ENCODE data around the gene LEFTY1. TPM values are rescaled to one million over a fixed set of nuclear protein-coding genes. Genes with fewer than 3 reads are reported as not detected.
A peak's percentile ranks its signal among the peaks of the same experiment; 100 is the strongest.

LEFTY1 gene
- total RNA-seq, 2 experiments from 2014 or later = 0.19 TPM; not detected in 1

GRCh38 chr1:225908773-225909172 is 19.8 kb upstream of the LEFTY1 start:
- peaks cover 5% of the 10 kb centered on the region for H3K27me3 Mint-ChIP-seq
- no peak for DNase-seq
- POLR2A ChIA-PET = interaction anchor here (1.5 kb wide), 1 partner anchor 29 kb away, joined by 3 read pairs; no protein-coding TSS in a partner anchor
- ATAC-seq (ENCODE audit: low read depth) = no peak
- H3K4me1 Mint-ChIP-seq = peaks cover 9% of the 10 kb centered on the region
- H3K9me3 Mint-ChIP-seq = no peaks in the 10 kb centered on the region
- H3K27ac Mint-ChIP-seq = no peak overlapping the region
- no peaks in the 10 kb centered on the region for H3K36me3 Mint-ChIP-seq
- H3K4me3 Mint-ChIP-seq = no peak overlapping the region

GRCh38 chr1:225908013-225908640 is 19.2 kb upstream of the LEFTY1 start:
- Mint-ChIP-seq H3K4me1 (peaks cover 9% of the 10 kb centered on the region), H3K27me3 (peaks cover 5% of the 10 kb centered on the region), H3K36me3 (no peaks in the 10 kb centered on the region), H3K4me3 (no peak overlapping the region), H3K27ac (no peak overlapping the region), H3K9me3 (no peaks in the 10 kb centered on the region)
- ATAC-seq (ENCODE audit: low read depth) = no peak
- no peak for DNase-seq
- POLR2A ChIA-PET = interaction anchor here (1.5 kb wide), 1 partner anchor 29 kb away, joined by 3 read pairs; no protein-coding TSS in a partner anchor

- Mint-ChIP-seq H3K9me3 (no peaks in the 10 kb centered on the region), H3K4me1 (peaks cover 9% of the 10 kb centered on the region), H3K27ac (no peak overlapping the region), H3K4me3 (no peak overlapping the region), H3K36me3 (no peaks in the 10 kb centered on the region), H3K27me3 (peaks cover 5% of the 10 kb centered on the region)
- DNase-seq = no peak
- no peak for ATAC-seq (ENCODE audit: low read depth)
- POLR2A ChIA-PET = interaction anchor here (1.4 kb wide), 1 partner anchor 130 kb away, joined by 4 read pairs; the partner anchor contains the start of gene SRP9
Observed at GRCh38 chr1:225907341-225907740, 18.4 kb upstream of the LEFTY1 start.

- Mint-ChIP-seq H3K27ac (no peak overlapping the region), H3K36me3 (no peaks in the 10 kb centered on the region), H3K4me3 (no peak overlapping the region), H3K27me3 (peaks cover 5% of the 10 kb centered on the region), H3K9me3 (no peaks in the 10 kb centered on the region), H3K4me1 (peaks cover 9% of the 10 kb centered on the region)
- DNase-seq = no peak
- POLR2A ChIA-PET = interaction anchor here (1.2 to 1.5 kb wide), 3 partner anchors 9 to 129 kb away, joined by 3 to 4 read pairs (median 4); partner anchors contain the start of gene SRP9
- no peak for ATAC-seq (ENCODE audit: low read depth)
Observed at GRCh38 chr1:225906467-225906866, 17.5 kb upstream of the LEFTY1 start.

- Mint-ChIP-seq H3K36me3 (no peaks in the 10 kb centered on the region), H3K4me1 (no peaks in the 10 kb centered on the region), H3K4me3 (no peak overlapping the region), H3K27ac (no peak overlapping the region), H3K9me3 (no peaks in the 10 kb centered on the region), H3K27me3 (peaks cover 4% of the 10 kb centered on the region)
- POLR2A ChIA-PET = interaction anchor here (0.7 kb wide), 1 partner anchor 52 kb away, joined by 4 read pairs; no protein-coding TSS in a partner anchor
- DNase-seq (no peak), ATAC-seq (ENCODE audit: low read depth) (no peak)
Observed at GRCh38 chr1:225903623-225904022, 14.7 kb upstream of the LEFTY1 start.

GRCh38 chr1:225899044-225899925 is 10.3 kb upstream of the LEFTY1 start:
- H3K27me3 Mint-ChIP-seq = peaks cover 12% of the 10 kb centered on the region
- DNase-seq = no peak
- no peak for ATAC-seq (ENCODE audit: low read depth)
- H3K27ac Mint-ChIP-seq = no peak overlapping the region
- POLR2A ChIA-PET = interaction anchor here (0.6 to 6.0 kb wide), 3 partner anchors 17 to 120 kb away, joined by 4 to 61 read pairs (median 4); partner anchors contain the start of gene TMEM63A
- no peak overlapping the region for H3K4me3 Mint-ChIP-seq
- no peaks in the 10 kb centered on the region for H3K9me3 Mint-ChIP-seq
- no peaks in the 10 kb centered on the region for H3K36me3 Mint-ChIP-seq
- peaks cover 23% of the 10 kb centered on the region for H3K4me1 Mint-ChIP-seq

- peak overlapping the region; percentile 55 for H3K4me3 Mint-ChIP-seq
- ATAC-seq (ENCODE audit: low read depth) (peak; percentile 29), DNase-seq (no peak)
- peak overlapping the region; percentile 54 for H3K27ac Mint-ChIP-seq
- no peaks in the 10 kb centered on the region for H3K9me3 Mint-ChIP-seq
- POLR2A ChIA-PET = interaction anchor here (0.7 to 6.0 kb wide), 13 partner anchors 8 to 430 kb away, joined by 3 to 61 read pairs (median 5); partner anchors contain the start of genes LEFTY1, PYCR2, SDE2 and SRP9
- H3K36me3 Mint-ChIP-seq = no peaks in the 10 kb centered on the region
- H3K4me1 Mint-ChIP-seq = peaks cover 23% of the 10 kb centered on the region
- H3K27me3 Mint-ChIP-seq = peaks cover 20% of the 10 kb centered on the region
Observed at GRCh38 chr1:225897595-225898514, 8.9 kb upstream of the LEFTY1 start.

- POLR2A ChIA-PET = interaction anchor here (0.8 to 6.0 kb wide), 12 partner anchors 8 to 429 kb away, joined by 3 to 61 read pairs (median 6); partner anchors contain the start of genes LEFTY1, PYCR2, SDE2 and SRP9
- ATAC-seq (ENCODE audit: low read depth) (peak; percentile 94), DNase-seq (peak; percentile 62)
- Mint-ChIP-seq H3K27ac (peak overlapping the region; percentile 54), H3K4me3 (peak overlapping the region; percentile 55), H3K4me1 (peaks cover 23% of the 10 kb centered on the region), H3K36me3 (no peaks in the 10 kb centered on the region), H3K9me3 (no peaks in the 10 kb centered on the region), H3K27me3 (peaks cover 21% of the 10 kb centered on the region)
Observed at GRCh38 chr1:225896937-225897549, 8.1 kb upstream of the LEFTY1 start.

GRCh38 chr1:225896494-225896893 is 7.5 kb upstream of the LEFTY1 start:
- peaks cover 21% of the 10 kb centered on the region for H3K27me3 Mint-ChIP-seq
- H3K27ac Mint-ChIP-seq = no peak overlapping the region
- no peak for DNase-seq
- peaks cover 23% of the 10 kb centered on the region for H3K4me1 Mint-ChIP-seq
- peak overlapping the region; percentile 55 for H3K4me3 Mint-ChIP-seq
- H3K9me3 Mint-ChIP-seq = no peaks in the 10 kb centered on the region
- no peak for ATAC-seq (ENCODE audit: low read depth)
- POLR2A ChIA-PET = interaction anchor here (1.4 to 6.0 kb wide), 6 partner anchors 8 to 429 kb away, joined by 5 to 61 read pairs (median 12); partner anchors contain the start of genes LEFTY1, PYCR2, SRP9 and TMEM63A
- H3K36me3 Mint-ChIP-seq = no peaks in the 10 kb centered on the region

GRCh38 chr1:225892307-225892706 is 3.4 kb upstream of the LEFTY1 start:
- H3K36me3 Mint-ChIP-seq = no peaks in the 10 kb centered on the region
- H3K27ac Mint-ChIP-seq = no peak overlapping the region
- H3K4me1 Mint-ChIP-seq = peaks cover 11% of the 10 kb centered on the region
- H3K27me3 Mint-ChIP-seq = peaks cover 19% of the 10 kb centered on the region
- POLR2A ChIA-PET = interaction anchor here (2.7 kb wide), 1 partner anchor 10 kb away, joined by 13 read pairs; the partner anchor contains the start of gene TMEM63A
- H3K9me3 Mint-ChIP-seq = no peaks in the 10 kb centered on the region
- H3K4me3 Mint-ChIP-seq = no peak overlapping the region
- no peak for DNase-seq
- no peak for ATAC-seq (ENCODE audit: low read depth)

GRCh38 chr1:225891229-225891972 is 2.5 kb upstream of the LEFTY1 start:
- POLR2A ChIA-PET = interaction anchor here (2.7 kb wide), 1 partner anchor 9 kb away, joined by 13 read pairs; the partner anchor contains the start of gene TMEM63A
- DNase-seq (no peak), ATAC-seq (ENCODE audit: low read depth) (no peak)
- Mint-ChIP-seq H3K4me1 (peaks cover 2% of the 10 kb centered on the region), H3K36me3 (no peaks in the 10 kb centered on the region), H3K27me3 (peaks cover 19% of the 10 kb centered on the region), H3K4me3 (no peak overlapping the region), H3K9me3 (no peaks in the 10 kb centered on the region), H3K27ac (peak overlapping the region; percentile 34)

Data from activated naive CD8-positive, alpha-beta T cell treated with anti-CD3 and anti-CD28 coated beads, Interleukin-2, amount 10 ng/mL, durations not matched to agents 7 days and 5 days (primary cell).